Lower leg skin (tissue), 4 donors: ENCODE measurements around the gene GALNS. TPM values are rescaled to one million over a fixed set of nuclear protein-coding genes. Genes with fewer than 3 reads are reported as not detected.
"Not testable (repeated sequence)": the region's sequence is repeated elsewhere in the genome, so short reads cannot be mapped to it uniquely, and the experiment has no call there.

ENCODE experiments used
- DNase-seq, 2 donors: peaks; one replicate each; pipeline ENCODE4 v3.0.0-alpha.2; 2019; ENCODE audit warnings: low spot score in 2 of 2
- H3K4me3 ChIP-seq: fragments of 200-600 bp; sonication (generic); 2 replicates; pipeline ENCODE4 v1.5.1; 2017; ENCODE audit warnings: mild to moderate bottlenecking, low read depth; ENCODE audit not compliant: poor library complexity, severe bottlenecking
- CTCF ChIP-seq, 3 donors: fragments of 450-650 bp; IDR thresholded peaks; one replicate each; pipeline ENCODE4 v1.5.1; 2016; ENCODE audit warnings: antibody characterized with exemption in 3 of 3, mild to moderate bottlenecking in 3 of 3, moderate library complexity in 2 of 3
- POLR2A ChIP-seq, 2 donors: fragments of 450-650 bp; IDR thresholded peaks; one replicate each; pipeline ENCODE4 v1.6.1; 2016 to 2017; ENCODE audit warnings: antibody characterized with exemption in 2 of 2, mild to moderate bottlenecking in 1 of 2, moderate library complexity in 1 of 2
- WGBS, 2 donors: methylation state at CpG; one replicate each; pipeline ENCODE4 v1.1.5; 2018; 5-methylcytosine and 5-hydroxymethylcytosine counted together
- intact Hi-C: fragments of 100-400 bp; cut with DNase I; formaldehyde crosslinking; loops from one replicate; pipeline ENCODE4 v1.15.0; 2023; ENCODE audit warnings: low total_unique reads
- total RNA-seq, 4 donors: library from RNA; depleted of rRNA; stranded (reverse); fragments of >200 nt; gene quantifications; one replicate each; pipeline ENCODE4 v1.1.0, GENCODE V29; 2016

The GALNS gene
- total RNA-seq, 4 donors from 2014 or later = 17.3 to 45.6 (median 37.3) TPM

GRCh38 chr16:88891083-88891482, 34.3 kb upstream of the GALNS start:
- H3K4me3 ChIP-seq = no peak overlapping the region
- intact Hi-C loops = no loop called here
- 74 to 78% methylated on average over 16 of the region's 16 CpGs for WGBS, 2 donors
- DNase-seq = no peak
- TF ChIP-seq POLR2A (IDR thresholded peaks at IDR 0.05) (no peak), CTCF (IDR thresholded peaks at IDR 0.05) (no peak)

GRCh38 chr16:88889702-88890352, 33.1 kb upstream of the GALNS start:
- DNase-seq, H3K4me3 ChIP-seq, intact Hi-C loops: not testable (repeated sequence)
- WGBS, 2 donors = 91% methylated on average over 48 of the region's 48 CpGs

GRCh38 chr16:88888461-88889387, 32.0 kb upstream of the GALNS start:
- 49 to 53% methylated on average over 28 of the region's 30 CpGs for WGBS, 2 donors
- intact Hi-C loops = no loop called here
- no peak for TF ChIP-seq CTCF (IDR thresholded peaks at IDR 0.05)
- no peak for TF ChIP-seq POLR2A (IDR thresholded peaks at IDR 0.05)
- no peak overlapping the region for H3K4me3 ChIP-seq
- no peak for DNase-seq

GRCh38 chr16:88888057-88888456, 31.3 kb upstream of the GALNS start:
- WGBS, 2 donors = 58 to 76% methylated on average over 10 to 13 of the region's 14 CpGs
- no peak for TF ChIP-seq POLR2A (IDR thresholded peaks at IDR 0.05)
- intact Hi-C loops = no loop called here
- no peak overlapping the region for H3K4me3 ChIP-seq
- no peak for DNase-seq

GRCh38 chr16:88886845-88887521, 30.2 kb upstream of the GALNS start:
- WGBS, 2 donors = 65 to 71% methylated on average over 24 to 33 of the region's 39 CpGs
- TF ChIP-seq POLR2A (IDR thresholded peaks at IDR 0.05) (no peak), CTCF (IDR thresholded peaks at IDR 0.05) (no peak)
- intact Hi-C loops = no loop called here
- no peak overlapping the region for H3K4me3 ChIP-seq
- no peak for DNase-seq

GRCh38 chr16:88886420-88886844, 29.7 kb upstream of the GALNS start:
- no peak for TF ChIP-seq CTCF (IDR thresholded peaks at IDR 0.05)
- no peak for TF ChIP-seq POLR2A (IDR thresholded peaks at IDR 0.05)
- intact Hi-C loops = no loop called here
- DNase-seq = no peak
- 82 to 90% methylated on average over 8 to 14 of the region's 15 CpGs for WGBS, 2 donors
- H3K4me3 ChIP-seq = no peak overlapping the region
